GM10266 (cell line): ENCODE measurements around the gene SP3.

Source experiments
- DNase-seq: peaks from one replicate; pipeline ENCODE4 v3.0.0; 2012; ENCODE audit errors: extremely low spot score
- TF ChIP-seq, protein P1 (sequence below): IDR thresholded peaks from 2 replicates; pipeline ENCODE4 v1.5.1; 2012; ENCODE audit warnings: mild to moderate bottlenecking, low read depth; ENCODE audit not compliant: control insufficient read depth, insufficient read depth; ENCODE audit errors: missing control alignments

Gene SP3

DNA sequence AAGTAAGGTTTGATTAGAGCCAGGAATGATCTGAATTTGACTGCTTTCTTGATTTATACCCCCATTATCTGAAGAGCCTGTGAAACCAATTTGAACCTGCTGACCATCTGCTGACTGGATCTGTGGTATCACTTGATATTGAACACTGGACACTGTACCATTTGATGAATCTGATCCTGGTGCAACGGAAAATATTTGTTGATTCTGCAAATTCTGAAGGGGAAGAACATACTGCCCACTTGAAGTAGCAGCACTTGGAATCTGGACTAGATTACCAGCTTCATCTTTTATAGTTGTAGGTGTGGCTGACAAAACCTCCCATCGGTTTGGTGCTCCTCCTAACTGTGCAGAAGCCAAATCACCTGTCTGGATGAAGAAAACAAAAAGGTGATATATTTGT, 9.3 kb downstream of the SP3 start:
- TF ChIP-seq, protein P1, sequence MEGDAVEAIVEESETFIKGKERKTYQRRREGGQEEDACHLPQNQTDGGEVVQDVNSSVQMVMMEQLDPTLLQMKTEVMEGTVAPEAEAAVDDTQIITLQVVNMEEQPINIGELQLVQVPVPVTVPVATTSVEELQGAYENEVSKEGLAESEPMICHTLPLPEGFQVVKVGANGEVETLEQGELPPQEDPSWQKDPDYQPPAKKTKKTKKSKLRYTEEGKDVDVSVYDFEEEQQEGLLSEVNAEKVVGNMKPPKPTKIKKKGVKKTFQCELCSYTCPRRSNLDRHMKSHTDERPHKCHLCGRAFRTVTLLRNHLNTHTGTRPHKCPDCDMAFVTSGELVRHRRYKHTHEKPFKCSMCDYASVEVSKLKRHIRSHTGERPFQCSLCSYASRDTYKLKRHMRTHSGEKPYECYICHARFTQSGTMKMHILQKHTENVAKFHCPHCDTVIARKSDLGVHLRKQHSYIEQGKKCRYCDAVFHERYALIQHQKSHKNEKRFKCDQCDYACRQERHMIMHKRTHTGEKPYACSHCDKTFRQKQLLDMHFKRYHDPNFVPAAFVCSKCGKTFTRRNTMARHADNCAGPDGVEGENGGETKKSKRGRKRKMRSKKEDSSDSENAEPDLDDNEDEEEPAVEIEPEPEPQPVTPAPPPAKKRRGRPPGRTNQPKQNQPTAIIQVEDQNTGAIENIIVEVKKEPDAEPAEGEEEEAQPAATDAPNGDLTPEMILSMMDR, result no peak
- DNase-seq, result no peak

DNA sequence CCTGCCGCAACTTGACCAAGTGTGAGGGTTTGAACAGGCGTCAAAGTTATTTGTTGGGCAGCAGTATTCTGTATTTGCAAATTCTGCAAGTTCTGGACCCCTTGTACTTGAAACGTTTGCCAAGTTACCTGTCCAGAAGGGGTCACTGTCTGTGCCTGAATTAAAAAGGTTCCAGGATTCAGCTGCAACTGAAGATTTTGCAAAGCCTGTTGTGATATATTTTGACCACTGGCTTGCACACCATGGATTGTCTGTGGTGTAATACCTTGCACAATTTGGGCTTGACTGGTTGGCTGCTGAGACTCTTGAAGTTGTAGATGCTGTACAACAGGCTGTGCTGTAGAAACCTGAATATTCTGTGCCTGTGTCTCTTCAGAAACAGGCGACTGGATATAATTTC, 10.2 kb downstream of the SP3 start:
- TF ChIP-seq, protein P1, result no peak
- no peak for DNase-seq

DNA sequence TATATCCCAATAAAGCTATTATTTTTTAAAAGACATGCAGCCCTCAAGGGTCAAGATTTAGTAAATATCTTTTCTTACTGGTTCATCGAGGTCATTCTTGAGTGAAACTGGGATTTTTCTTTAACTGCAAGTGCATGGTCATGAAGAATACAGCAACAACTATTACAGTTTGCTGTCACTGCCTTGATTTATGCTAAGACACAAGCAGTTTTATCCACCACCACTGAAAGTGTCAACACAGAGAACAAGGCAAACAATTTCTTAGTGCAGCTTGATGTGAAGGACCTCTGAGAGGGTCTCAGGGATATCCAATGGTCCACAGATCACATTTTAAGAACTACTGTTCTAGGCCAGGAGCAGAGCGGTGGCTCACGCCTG, 12.1 kb downstream of the SP3 start:
- TF ChIP-seq, protein P1, result no peak
- DNase-seq, result no peak

DNA sequence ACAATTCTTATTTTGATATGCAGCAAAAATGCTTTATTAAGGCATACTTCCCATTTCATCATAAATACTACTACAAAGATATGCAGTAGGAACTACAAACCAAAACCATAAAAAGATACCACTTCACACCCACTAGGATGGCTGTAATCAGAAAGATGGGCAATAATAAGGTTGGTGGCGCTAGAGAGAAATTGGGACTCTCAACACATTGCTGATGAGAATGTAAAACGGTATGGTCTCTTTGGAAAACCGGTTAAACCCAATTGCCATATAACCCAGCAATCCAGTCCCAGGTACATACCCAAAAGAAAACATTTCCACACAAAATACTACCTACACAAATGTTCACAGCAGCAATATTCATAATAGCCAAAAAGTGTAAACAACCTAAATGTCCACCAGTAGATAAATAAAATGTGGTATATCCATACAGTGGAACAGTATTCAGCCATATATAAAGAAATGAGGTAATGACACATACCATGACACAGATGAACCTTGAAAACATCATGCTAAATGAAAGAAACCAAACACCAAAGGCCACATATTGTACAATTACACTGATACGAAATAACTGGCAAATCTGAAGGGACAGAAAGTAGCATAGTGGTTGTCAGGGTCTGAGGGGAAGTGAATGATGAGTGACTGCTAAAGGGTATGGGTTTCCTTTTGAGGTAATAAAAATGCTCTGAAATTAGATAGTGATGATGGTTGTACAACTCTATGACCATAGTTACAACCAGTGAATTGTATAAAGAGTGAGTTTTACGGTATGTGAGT, 12.7 kb downstream of the SP3 start:
- no peak for DNase-seq
- TF ChIP-seq, protein P1, result no peak

DNA sequence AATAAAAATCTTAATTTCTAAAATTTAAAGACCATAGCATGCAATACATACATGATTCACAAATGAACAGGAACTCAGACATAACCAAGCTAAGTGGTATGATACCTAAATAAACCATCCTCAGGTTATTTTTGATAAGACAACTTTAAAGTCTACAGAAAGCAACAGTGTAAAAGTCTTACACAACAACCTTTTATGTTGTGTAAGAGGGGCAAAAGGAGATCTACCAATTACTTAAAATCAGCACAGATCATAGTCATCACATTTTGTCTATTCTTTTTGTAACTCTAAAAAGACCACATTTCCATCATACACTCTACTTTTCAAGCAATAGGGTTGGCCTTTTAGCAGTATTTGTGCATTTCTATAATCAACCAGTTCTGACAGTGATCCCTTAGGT, 16.3 kb downstream of the SP3 start:
- TF ChIP-seq, protein P1, result no peak
- no peak for DNase-seq

DNA sequence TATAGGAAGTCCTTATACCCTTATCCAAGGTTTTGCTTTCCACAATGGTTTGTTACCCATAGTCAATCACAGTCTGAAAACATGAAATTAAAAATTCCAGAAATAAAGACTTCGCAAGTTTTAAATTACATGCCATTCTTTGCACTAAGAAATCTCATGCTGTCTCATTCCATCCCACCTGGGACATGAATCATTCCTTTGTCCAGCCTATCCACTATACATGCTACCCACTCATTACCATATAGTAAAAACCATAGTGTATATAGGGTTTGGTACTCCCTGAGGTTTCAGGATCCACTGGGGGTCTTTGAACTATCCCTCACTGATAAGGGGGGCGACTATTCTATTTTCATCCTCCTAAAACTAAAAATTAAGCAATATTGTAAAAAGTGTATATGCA, 17.0 kb downstream of the SP3 start:
- DNase-seq, result no peak
- TF ChIP-seq, protein P1, result no peak

DNA sequence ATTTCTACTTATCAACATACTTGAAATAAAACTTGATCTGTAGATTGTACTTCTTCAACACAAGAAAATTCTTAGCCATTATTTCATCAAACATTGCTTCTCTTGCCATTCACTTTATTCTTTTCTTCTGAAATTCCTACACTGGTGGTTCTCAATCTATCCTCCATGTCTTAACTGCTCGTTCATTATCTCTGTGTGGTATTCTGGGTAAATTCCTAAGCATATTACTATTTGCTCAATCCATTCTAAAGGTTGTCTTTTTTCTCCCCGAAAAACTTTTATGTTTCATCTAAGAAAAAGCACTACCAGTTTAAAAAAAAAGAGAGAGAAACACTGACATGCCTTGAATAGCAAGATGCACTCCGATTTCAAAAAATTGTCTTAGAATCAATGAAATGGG, 18.0 kb downstream of the SP3 start:
- TF ChIP-seq, protein P1, result no peak

More for the DNA sequence above, 18.0 kb downstream of the SP3 start:
- no peak for DNase-seq
